SH-SY5Y (cell line): ENCODE measurements around the gene CYB5R2.

Source experiments
- GATA2 ChIP-seq: IDR thresholded peaks from 2 replicates; pipeline ENCODE4 v1.6.1; 2011; ENCODE audit warnings: mild to moderate bottlenecking, low read depth, low read length
- GATA3 ChIP-seq: IDR thresholded peaks from 2 replicates; pipeline ENCODE4 v1.6.1; 2011; ENCODE audit warnings: low read depth, mild to moderate bottlenecking, low read length, moderate library complexity

DNA sequence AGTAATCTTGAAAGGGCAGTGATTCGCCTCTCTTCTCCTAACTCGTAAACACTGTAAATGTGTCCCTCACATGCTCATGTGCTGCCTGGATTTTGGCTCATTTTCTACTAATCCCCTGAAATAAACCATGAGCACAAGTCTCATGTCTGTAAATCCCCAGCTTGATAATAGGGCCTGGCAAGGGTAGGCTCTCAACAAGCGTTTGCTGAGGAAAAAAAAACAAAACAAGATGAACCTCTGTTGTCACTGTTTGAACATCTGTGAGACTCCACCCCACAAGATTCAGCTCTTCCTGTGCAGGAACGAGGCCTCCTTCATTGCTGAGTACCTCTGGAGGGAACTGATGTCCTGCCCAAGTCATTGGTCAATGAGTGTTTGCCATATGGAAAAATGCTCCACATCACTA is 4.5 kb upstream of the CYB5R2 start:
- TF ChIP-seq GATA2 = no peak
- no peak for TF ChIP-seq GATA3
